Keratinocyte (primary cell): ENCODE data around the gene KREMEN2. TPM values are rescaled to one million over a fixed set of nuclear protein-coding genes. Genes with fewer than 3 reads are reported as not detected.

Experiments used
- DNase-seq: peaks from one replicate; pipeline ENCODE4 v3.0.0-alpha.2; 2011; ENCODE audit warnings: low read depth, missing footprints, low spot score
- FAIRE-seq: peaks from 2 replicates; lab custom pipeline; 2011; peaks lifted over from hg19 to GRCh38; lab: Jason Lieb, UNC
- H2AFZ ChIP-seq: 2 replicates; pipeline ENCODE4 v1.6.0; 2012; ENCODE audit warnings: low read length, control low read depth, inconsistent platforms; ENCODE audit not compliant: control insufficient read depth
- H3K27ac ChIP-seq: 2 replicates; pipeline ENCODE4 v1.5.1; 2011; ENCODE audit warnings: low read length; ENCODE audit not compliant: control insufficient read depth, insufficient read depth
- H3K27me3 ChIP-seq: 3 replicates; pipeline ENCODE4 v1.6.0; 2011; ENCODE audit warnings: low read length; ENCODE audit not compliant: control insufficient read depth, insufficient read depth; ENCODE audit errors: extremely low read depth
- H3K36me3 ChIP-seq, 2 experiments: 2 replicates in 1 of 2; 3 replicates in 1 of 2; pipeline ENCODE4 v1.5.1; 2011; ENCODE audit warnings: low read length in 2 of 2, mild to moderate bottlenecking in 1 of 2; ENCODE audit not compliant: control insufficient read depth in 2 of 2, insufficient read depth in 2 of 2; ENCODE audit errors: extremely low read depth in 1 of 2
- H3K4me1 ChIP-seq: 3 replicates; pipeline ENCODE4 v1.5.1; 2011; ENCODE audit warnings: low read length; ENCODE audit not compliant: control insufficient read depth, insufficient read depth; ENCODE audit errors: extremely low read depth
- H3K4me2 ChIP-seq: 3 replicates; pipeline ENCODE4 v1.6.0; 2011; ENCODE audit warnings: low read depth, low read length; ENCODE audit not compliant: control insufficient read depth, insufficient read depth; ENCODE audit errors: extremely low read depth
- H3K4me3 ChIP-seq, 3 experiments: fragments of 200-600 bp in 1 of 3; sonication (generic) in 1 of 3; 2 replicates in 2 of 3; 3 replicates in 1 of 3; pipeline ENCODE4 v1.5.1; 2011 to 2016; ENCODE audit warnings: low read length in 3 of 3, mild to moderate bottlenecking in 3 of 3, control low read depth in 2 of 3, inconsistent platforms in 1 of 3, low read depth in 1 of 3, mixed read lengths in 1 of 3, mixed run types in 1 of 3, moderate library complexity in 1 of 3; ENCODE audit not compliant: control insufficient read depth in 2 of 3, insufficient read depth in 2 of 3; ENCODE audit errors: extremely low read depth in 1 of 3
- H3K79me2 ChIP-seq: 2 replicates; pipeline ENCODE4 v1.6.0; 2012; ENCODE audit warnings: low read length; ENCODE audit not compliant: control insufficient read depth, insufficient read depth
- H3K9ac ChIP-seq: 3 replicates; pipeline ENCODE4 v1.6.0; 2011; ENCODE audit warnings: low read length; ENCODE audit not compliant: control insufficient read depth, insufficient read depth; ENCODE audit errors: extremely low read depth
- H3K9me1 ChIP-seq: 3 replicates; pipeline ENCODE4 v1.6.0; 2011; ENCODE audit warnings: low read length; ENCODE audit not compliant: control insufficient read depth, insufficient read depth; ENCODE audit errors: extremely low read depth
- H3K9me3 ChIP-seq: 2 replicates; pipeline ENCODE4 v1.5.1; 2012; ENCODE audit warnings: low read depth, low read length; ENCODE audit not compliant: control insufficient read depth
- H4K20me1 ChIP-seq: 3 replicates; pipeline ENCODE4 v1.6.0; 2011; ENCODE audit warnings: low read length; ENCODE audit not compliant: control insufficient read depth, insufficient read depth; ENCODE audit errors: extremely low read depth
- CTCF ChIP-seq, 3 experiments: IDR thresholded peaks in 1 of 3; conservative IDR thresholded peaks in 1 of 3; optimal IDR thresholded peaks in 1 of 3; 2 replicates in 2 of 3; 3 replicates in 1 of 3; pipeline versions ENCODE3 to v1.5.1; 2011; ENCODE audit warnings: low read length in 3 of 3, mild to moderate bottlenecking in 3 of 3, moderate library complexity in 2 of 3, control low read depth in 1 of 3, inconsistent platforms in 1 of 3; ENCODE audit not compliant: insufficient read depth in 2 of 3; ENCODE audit errors: extremely low read depth in 1 of 3
- EZH2 ChIP-seq: IDR thresholded peaks from one replicate; pipeline ENCODE4 v1.6.1; 2012; ENCODE audit warnings: inconsistent platforms, mild to moderate bottlenecking, low read length, moderate library complexity
- dilution Hi-C: fragments of 300-500 bp; cut with MboI; formaldehyde crosslinking; loops from one replicate; pipeline ENCODE4 v1.7.0; 2020; ENCODE audit warnings: low sequenced_read_pairs; ENCODE audit not compliant: extremely low pct_ligation_motif_present
- polyA plus RNA-seq, 5 experiments: library from polyadenylated mRNA; depleted of rRNA in 3 of 5; stranded (reverse) in 3 of 5; stranded (forward) in 1 of 5; unstranded in 1 of 5; fragments of >200 nt; gene quantifications; 1 replicate in 1 of 5; 2 replicates in 3 of 5; 3 replicates in 1 of 5; pipeline versions ENCODE4 v1.2.1 to v1.2.3, GENCODE V29; 2011 to 2012; ENCODE audit warnings: missing spikeins in 2 of 5, low read depth in 1 of 5, low replicate concordance in 1 of 5

The KREMEN2 gene
- polyA plus RNA-seq, 1 donor (not counting 4 experiments of a cell fraction or from before 2014, with no cell fraction given): 3.3 TPM

DNA sequence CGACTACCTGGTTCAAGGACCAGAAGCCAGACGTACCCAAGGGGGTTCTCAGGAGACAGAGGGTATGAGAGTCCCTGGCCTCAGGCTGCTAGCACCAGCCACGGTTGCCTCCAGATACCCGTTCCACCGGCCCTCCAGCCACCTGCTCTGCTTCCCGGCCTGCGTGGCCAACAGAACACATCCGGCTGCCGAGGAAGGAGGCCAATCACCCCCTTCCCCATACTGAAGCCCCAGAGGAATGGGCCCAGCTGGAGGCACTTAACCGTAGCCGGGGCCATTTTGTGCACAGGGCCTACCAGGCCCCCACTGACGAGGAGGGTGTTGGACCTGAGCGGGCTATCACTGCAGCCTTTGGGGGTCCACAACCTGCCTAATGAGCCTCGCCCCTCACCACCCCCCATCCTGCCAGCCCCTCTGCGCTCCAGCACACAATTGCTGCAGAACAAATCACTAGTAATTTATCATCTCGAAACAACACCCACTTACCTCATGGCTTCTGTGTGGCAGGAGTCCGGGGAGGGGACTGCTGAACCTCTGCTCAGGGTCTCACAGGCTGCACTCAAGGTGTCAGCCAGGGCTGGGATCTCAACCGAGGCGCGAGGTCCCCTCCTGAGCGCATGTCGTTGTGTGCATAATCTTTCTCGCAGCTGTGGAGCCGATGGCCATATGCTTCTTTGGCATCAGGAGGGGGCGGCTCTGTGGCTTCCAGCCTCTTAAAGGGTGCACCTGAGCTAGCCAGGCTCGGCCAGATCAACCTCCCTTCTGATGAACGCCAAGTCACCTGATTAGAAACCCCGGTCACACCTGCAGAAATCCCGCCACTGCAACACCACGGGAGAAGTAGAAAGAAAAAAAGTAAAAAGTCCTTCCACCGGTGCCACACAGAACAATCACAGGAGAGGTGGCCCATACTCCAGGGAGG is 10.1 kb upstream of the KREMEN2 start:
- dilution Hi-C loops: no loop called here

DNA sequence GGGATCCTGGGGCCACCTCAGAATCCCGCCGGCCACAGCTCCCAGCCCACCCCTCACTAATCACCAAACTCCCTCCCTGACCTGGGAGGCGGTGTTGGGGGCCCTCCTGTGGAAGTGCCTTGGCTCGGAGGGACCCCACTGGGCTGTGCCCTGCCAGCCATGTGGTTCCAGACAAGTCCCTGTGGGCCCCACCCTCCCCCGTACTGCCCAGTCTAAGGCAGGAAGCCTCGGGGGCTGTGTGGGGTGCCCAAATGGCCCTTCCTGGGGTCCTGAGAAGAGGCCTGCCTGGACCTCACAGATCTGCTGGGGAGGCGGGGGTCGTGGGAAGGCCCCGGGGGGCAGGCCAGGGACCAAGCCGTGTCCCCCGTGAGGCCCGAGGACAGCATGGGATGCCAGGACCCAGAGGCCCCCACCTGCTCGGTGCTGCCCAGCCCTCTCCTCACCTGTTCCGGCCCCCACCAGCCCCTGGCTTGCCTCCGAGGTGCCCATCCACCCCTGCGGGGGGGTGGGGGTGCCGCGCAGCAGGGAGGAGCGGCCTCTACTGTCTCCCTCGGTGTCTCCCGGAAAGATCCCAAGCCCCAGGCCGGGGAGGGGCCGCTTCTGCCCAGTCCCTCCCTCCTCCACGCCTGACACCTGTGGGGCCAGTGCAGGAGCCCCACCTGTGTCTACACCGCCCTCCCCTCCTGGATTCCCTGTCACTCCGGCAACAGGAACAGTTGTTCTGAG is 9.3 kb upstream of the KREMEN2 start:
- Histone ChIP-seq H3K79me2 (no peaks in the 10 kb centered on the region), H2AFZ (no peak overlapping the region), H3K4me1 (peaks cover 8% of the 10 kb centered on the region), H3K27me3 (peaks cover 6% of the 10 kb centered on the region), H3K27ac (no peak overlapping the region), H3K9me1 (no peaks in the 10 kb centered on the region), H3K36me3 (peaks cover 0 to 2% of the 10 kb centered on the region in 2 experiments), H3K9me3 (no peaks in the 10 kb centered on the region), H3K9ac (no peak overlapping the region), H3K4me3 (no peak overlapping the region), H4K20me1 (no peaks in the 10 kb centered on the region), H3K4me2 (no peak overlapping the region)
- no peak for DNase-seq
- TF ChIP-seq CTCF (optimal IDR thresholded peaks at IDR 0.05 in 1 of 3, IDR thresholded peaks at IDR 0.05 in 1 of 3, conservative IDR thresholded peaks at IDR 0.05 in 1 of 3; ENCODE audit: extremely low read depth in 1 of 3, insufficient read depth in 2 of 3, low read length in 3 of 3) (no peak), EZH2 (no peak)
- no peak for FAIRE-seq
- dilution Hi-C loops: no loop called here

More for the DNA sequence above, 10.1 kb upstream of the KREMEN2 start:
- Histone ChIP-seq H3K4me3 (no peak overlapping the region), H3K4me2 (no peak overlapping the region), H2AFZ (no peak overlapping the region), H3K36me3 (peaks cover 0 to 6% of the 10 kb centered on the region in 2 experiments), H3K79me2 (no peaks in the 10 kb centered on the region), H3K27me3 (peaks cover 6% of the 10 kb centered on the region), H3K4me1 (peaks cover 8% of the 10 kb centered on the region), H3K27ac (no peak overlapping the region), H3K9ac (no peak overlapping the region), H3K9me1 (no peaks in the 10 kb centered on the region), H4K20me1 (no peaks in the 10 kb centered on the region), H3K9me3 (no peaks in the 10 kb centered on the region)
- TF ChIP-seq EZH2 (no peak), CTCF (optimal IDR thresholded peaks at IDR 0.05 in 1 of 3, IDR thresholded peaks at IDR 0.05 in 1 of 3, conservative IDR thresholded peaks at IDR 0.05 in 1 of 3; ENCODE audit: extremely low read depth in 1 of 3, insufficient read depth in 2 of 3, low read length in 3 of 3) (no peak)
- DNase-seq: no peak
- FAIRE-seq: no peak
